ENCODE results near the gene DCDC2B. TPM values are rescaled to one million over a fixed set of nuclear protein-coding genes. Genes with fewer than 3 reads are reported as not detected.

DCDC2B gene
- total RNA-seq, 2 experiments from 2014 or later = 0.06 to 0.29 TPM

GRCh38 chr1:32232558-32233304, 23.8 kb downstream of the DCDC2B start:
- Histone ChIP-seq H4K20me1 (ENCODE audit: insufficient read depth, low read length) (no peaks in the 10 kb centered on the region), H3K9me2 (ENCODE audit: insufficient read depth, low read length) (no peaks in the 10 kb centered on the region), H3K79me2 (ENCODE audit: insufficient read depth, low read depth, low read length) (no peaks in the 10 kb centered on the region), H3K36me3 (ENCODE audit: insufficient read depth, low read length) (peaks cover 65% of the 10 kb centered on the region), H3K27ac (ENCODE audit: low read depth, low read length, poor library complexity, severe bottlenecking) (no peak overlapping the region), H3K4me2 (ENCODE audit: low read length) (no peak overlapping the region), H3K4me1 (ENCODE audit: insufficient read depth, low read length, poor library complexity, severe bottlenecking) (no peaks in the 10 kb centered on the region), H2AFZ (ENCODE audit: low read length) (no peak overlapping the region), H3K4me3 (ENCODE audit: low read depth, low read length, poor library complexity, severe bottlenecking) (no peak overlapping the region), H3K9me3 (ENCODE audit: low read length) (no peaks in the 10 kb centered on the region)
- no peak for TF ChIP-seq EZH2phosphoT487 (IDR thresholded peaks at IDR 0.05; ENCODE audit: borderline replicate concordance, low read depth, low read length)
- TF ChIP-seq CTCF (conservative IDR thresholded peaks at IDR 0.05; ENCODE audit: low read length) = no peak
- DNase-seq (ENCODE audit: low spot score) = no peak
- POLR2A ChIA-PET = no interaction called here
- intact Hi-C loops (cut with micrococcal nuclease; ENCODE audit: unreplicated experiment) = no loop called here
- no TSS peak for BruUV-seq (replicated peaks)
- CTCF ChIA-PET (ENCODE audit: unreplicated experiment) = no interaction called here

DNA sequence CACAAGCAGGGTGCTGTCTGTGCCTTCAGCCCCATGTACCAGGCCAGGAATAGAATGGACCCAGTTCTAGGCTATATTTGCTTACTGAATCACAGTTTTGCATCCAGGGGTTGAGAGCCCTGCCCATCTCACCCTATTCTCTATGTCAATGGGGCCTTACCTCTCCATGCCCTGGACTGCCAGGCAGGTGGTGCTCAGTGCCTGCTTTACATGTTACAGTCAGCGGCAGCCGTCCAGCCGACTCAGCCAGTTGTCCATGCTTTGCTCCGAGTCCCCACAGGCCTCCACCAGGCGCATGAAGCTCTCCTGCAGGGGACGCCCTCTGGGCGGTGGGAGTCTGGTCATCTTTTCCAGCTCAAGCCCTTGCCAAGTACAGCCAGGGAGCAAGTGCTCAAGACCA, 25.9 kb downstream of the DCDC2B start:
- Histone ChIP-seq H3K9me2 (ENCODE audit: insufficient read depth, low read length) (no peaks in the 10 kb centered on the region), H3K36me3 (ENCODE audit: insufficient read depth, low read length) (peaks cover 46% of the 10 kb centered on the region), H3K4me3 (ENCODE audit: low read depth, low read length, poor library complexity, severe bottlenecking) (no peak overlapping the region), H3K27ac (ENCODE audit: low read depth, low read length, poor library complexity, severe bottlenecking) (no peak overlapping the region), H4K20me1 (ENCODE audit: insufficient read depth, low read length) (no peaks in the 10 kb centered on the region), H2AFZ (ENCODE audit: low read length) (no peak overlapping the region), H3K4me1 (ENCODE audit: insufficient read depth, low read length, poor library complexity, severe bottlenecking) (peaks cover 7% of the 10 kb centered on the region), H3K9me3 (ENCODE audit: low read length) (no peaks in the 10 kb centered on the region), H3K4me2 (ENCODE audit: low read length) (no peak overlapping the region), H3K79me2 (ENCODE audit: insufficient read depth, low read depth, low read length) (no peaks in the 10 kb centered on the region)
- ChIA-PET POLR2A (no interaction called here), CTCF (ENCODE audit: unreplicated experiment) (no interaction called here)
- no TSS peak for BruUV-seq (replicated peaks)
- no peak for TF ChIP-seq CTCF (conservative IDR thresholded peaks at IDR 0.05; ENCODE audit: low read length)
- no peak for TF ChIP-seq EZH2phosphoT487 (IDR thresholded peaks at IDR 0.05; ENCODE audit: borderline replicate concordance, low read depth, low read length)
- DNase-seq (ENCODE audit: low spot score) = no peak
- intact Hi-C loops (cut with micrococcal nuclease; ENCODE audit: unreplicated experiment) = no loop called here

- Histone ChIP-seq H3K9me2 (ENCODE audit: insufficient read depth, low read length) (no peaks in the 10 kb centered on the region), H2AFZ (ENCODE audit: low read length) (no peak overlapping the region), H3K36me3 (ENCODE audit: insufficient read depth, low read length) (peaks cover 7% of the 10 kb centered on the region; the same call in 1 of the 2 replicates), H3K27ac (ENCODE audit: low read depth, low read length, poor library complexity, severe bottlenecking) (no peak overlapping the region), H4K20me1 (ENCODE audit: insufficient read depth, low read length) (no peaks in the 10 kb centered on the region), H3K79me2 (ENCODE audit: insufficient read depth, low read depth, low read length) (no peaks in the 10 kb centered on the region), H3K4me1 (ENCODE audit: insufficient read depth, low read length, poor library complexity, severe bottlenecking) (peaks cover 35% of the 10 kb centered on the region), H3K9me3 (ENCODE audit: low read length) (no peaks in the 10 kb centered on the region), H3K4me3 (ENCODE audit: low read depth, low read length, poor library complexity, severe bottlenecking) (no peak overlapping the region), H3K4me2 (ENCODE audit: low read length) (no peak overlapping the region)
- DNase-seq (ENCODE audit: low spot score) = no peak
- intact Hi-C loops (cut with micrococcal nuclease; ENCODE audit: unreplicated experiment) = no loop called here
- TF ChIP-seq EZH2phosphoT487 (IDR thresholded peaks at IDR 0.05; ENCODE audit: borderline replicate concordance, low read depth, low read length) = no peak
- TF ChIP-seq CTCF (conservative IDR thresholded peaks at IDR 0.05; ENCODE audit: low read length) = peak; percentile 31; the same call in 1 of the 2 replicates
- ChIA-PET POLR2A (interaction anchor here (2.0 kb wide), 1 partner anchor 12 kb away, joined by 4 read pairs; the partner anchor contains the start of gene LCK), CTCF (ENCODE audit: unreplicated experiment) (interaction anchor here (0.6 kb wide), 1 partner anchor 17 kb away, joined by 3 read pairs; no protein-coding TSS in a partner anchor)
- no TSS peak for BruUV-seq (replicated peaks)
Observed at GRCh38 chr1:32239337-32239736, 30.4 kb downstream of the DCDC2B start.
